ENCODE measurements around the gene AAMP.
"Not testable (repeated sequence)": the region's sequence is repeated elsewhere in the genome, so short reads cannot be mapped to it uniquely, and the experiment has no call there.

Gene AAMP

GRCh38 chr2:218269900-218270720 is at the start of gene AAMP, which contains the start of gene PNKD:
TSS of gene AAMP (minus strand) at chr2:218270137. CDS start at chr2:218270086, 51 bp downstream.
TSS of gene PNKD (plus strand) at chr2:218270519. CDS start at chr2:218270536, 17 bp downstream.
- peak within 1 kb of the TSS; percentile 91 for H3K4me3 ChIP-seq (ENCODE audit: low read depth, low read length)
- no peaks in the 10 kb centered on the region for H3K9me3 ChIP-seq (ENCODE audit: control insufficient read depth, insufficient read depth, low read length)
- H3K9ac ChIP-seq (ENCODE audit: low read depth, low read length) = peak within 1 kb of the TSS; percentile 65
- H3K36me3 ChIP-seq (ENCODE audit: control insufficient read depth, insufficient read depth, low read length) = peaks cover 41% of the 10 kb centered on the region
- peak within 1 kb of the TSS; percentile 80 for H3K27ac ChIP-seq (ENCODE audit: low read depth, low read length)
- H3K27me3 ChIP-seq (ENCODE audit: control insufficient read depth, insufficient read depth, low read length) = no peaks in the 10 kb centered on the region
- peaks cover 5% of the 10 kb centered on the region; the same call in 1 of the 2 replicates for H3K4me1 ChIP-seq (ENCODE audit: control insufficient read depth, insufficient read depth, low read length)

GRCh38 chr2:218318241-218318640 is 48.3 kb upstream of the AAMP start:
- H3K4me1 ChIP-seq (ENCODE audit: control insufficient read depth, insufficient read depth, low read length) = peaks cover 10% of the 10 kb centered on the region
- H3K9me3 ChIP-seq (ENCODE audit: control insufficient read depth, insufficient read depth, low read length) = no peaks in the 10 kb centered on the region
- no peak overlapping the region for H3K27ac ChIP-seq (ENCODE audit: low read depth, low read length)
- no peak overlapping the region for H3K9ac ChIP-seq (ENCODE audit: low read depth, low read length)
- no peaks in the 10 kb centered on the region for H3K27me3 ChIP-seq (ENCODE audit: control insufficient read depth, insufficient read depth, low read length)
- no peak overlapping the region for H3K4me3 ChIP-seq (ENCODE audit: low read depth, low read length)
- no peaks in the 10 kb centered on the region for H3K36me3 ChIP-seq (ENCODE audit: control insufficient read depth, insufficient read depth, low read length)

- Histone ChIP-seq H3K9ac (ENCODE audit: low read depth, low read length) (no peak overlapping the region), H3K27me3 (ENCODE audit: control insufficient read depth, insufficient read depth, low read length) (no peaks in the 10 kb centered on the region), H3K36me3 (ENCODE audit: control insufficient read depth, insufficient read depth, low read length) (no peaks in the 10 kb centered on the region), H3K9me3 (ENCODE audit: control insufficient read depth, insufficient read depth, low read length) (no peaks in the 10 kb centered on the region), H3K4me1 (ENCODE audit: control insufficient read depth, insufficient read depth, low read length) (peaks cover 10% of the 10 kb centered on the region), H3K4me3 (ENCODE audit: low read depth, low read length) (no peak overlapping the region), H3K27ac (ENCODE audit: low read depth, low read length) (no peak overlapping the region)
Measured at GRCh38 chr2:218317835-218318234, 47.9 kb upstream of the AAMP start.

- no peak overlapping the region for H3K27ac ChIP-seq (ENCODE audit: low read depth, low read length)
- H3K9me3 ChIP-seq (ENCODE audit: control insufficient read depth, insufficient read depth, low read length) = no peaks in the 10 kb centered on the region
Measured at GRCh38 chr2:218317303-218317630, 47.3 kb upstream of the AAMP start.

GRCh38 chr2:218315397-218315796 is 45.5 kb upstream of the AAMP start:
- Histone ChIP-seq H3K4me1 (ENCODE audit: control insufficient read depth, insufficient read depth, low read length) (0 out of 2 replicates have a peak, but pooled peaks cover 3% of the 10 kb centered on the region), H3K27me3 (ENCODE audit: control insufficient read depth, insufficient read depth, low read length) (no peaks in the 10 kb centered on the region), H3K36me3 (ENCODE audit: control insufficient read depth, insufficient read depth, low read length) (no peaks in the 10 kb centered on the region), H3K4me3 (ENCODE audit: low read depth, low read length) (no peak overlapping the region), H3K27ac (ENCODE audit: low read depth, low read length) (no peak overlapping the region), H3K9ac (ENCODE audit: low read depth, low read length) (no peak overlapping the region), H3K9me3 (ENCODE audit: control insufficient read depth, insufficient read depth, low read length) (no peaks in the 10 kb centered on the region)

More at GRCh38 chr2:218317303-218317630, 47.3 kb upstream of the AAMP start:
- Histone ChIP-seq H3K27me3 (ENCODE audit: control insufficient read depth, insufficient read depth, low read length) (no peaks in the 10 kb centered on the region), H3K9ac (ENCODE audit: low read depth, low read length) (no peak overlapping the region), H3K36me3 (ENCODE audit: control insufficient read depth, insufficient read depth, low read length) (no peaks in the 10 kb centered on the region), H3K4me3 (ENCODE audit: low read depth, low read length) (no peak overlapping the region), H3K4me1 (ENCODE audit: control insufficient read depth, insufficient read depth, low read length) (peaks cover 5% of the 10 kb centered on the region)

- H3K27ac ChIP-seq (ENCODE audit: low read depth, low read length); H3K36me3 ChIP-seq (ENCODE audit: control insufficient read depth, insufficient read depth, low read length); H3K27me3 ChIP-seq (ENCODE audit: control insufficient read depth, insufficient read depth, low read length); H3K9ac ChIP-seq (ENCODE audit: low read depth, low read length); H3K4me3 ChIP-seq (ENCODE audit: low read depth, low read length); H3K9me3 ChIP-seq (ENCODE audit: control insufficient read depth, insufficient read depth, low read length); H3K4me1 ChIP-seq (ENCODE audit: control insufficient read depth, insufficient read depth, low read length): not testable (repeated sequence)
Measured at GRCh38 chr2:218314764-218315163, 44.8 kb upstream of the AAMP start.

GRCh38 chr2:218313356-218313755 is 43.4 kb upstream of the AAMP start:
- Histone ChIP-seq H3K36me3 (ENCODE audit: control insufficient read depth, insufficient read depth, low read length) (no peaks in the 10 kb centered on the region), H3K9ac (ENCODE audit: low read depth, low read length) (no peak overlapping the region), H3K27ac (ENCODE audit: low read depth, low read length) (no peak overlapping the region), H3K4me3 (ENCODE audit: low read depth, low read length) (no peak overlapping the region), H3K9me3 (ENCODE audit: control insufficient read depth, insufficient read depth, low read length) (no peaks in the 10 kb centered on the region), H3K27me3 (ENCODE audit: control insufficient read depth, insufficient read depth, low read length) (no peaks in the 10 kb centered on the region), H3K4me1 (ENCODE audit: control insufficient read depth, insufficient read depth, low read length) (0 out of 2 replicates have a peak, but pooled peaks cover 3% of the 10 kb centered on the region)

- no peak overlapping the region for H3K9ac ChIP-seq (ENCODE audit: low read depth, low read length)
- H3K4me1 ChIP-seq (ENCODE audit: control insufficient read depth, insufficient read depth, low read length) = 0 out of 2 replicates have a peak, but pooled peaks cover 3% of the 10 kb centered on the region
- no peak overlapping the region for H3K4me3 ChIP-seq (ENCODE audit: low read depth, low read length)
- no peaks in the 10 kb centered on the region for H3K9me3 ChIP-seq (ENCODE audit: control insufficient read depth, insufficient read depth, low read length)
- no peak overlapping the region for H3K27ac ChIP-seq (ENCODE audit: low read depth, low read length)
- no peaks in the 10 kb centered on the region for H3K27me3 ChIP-seq (ENCODE audit: control insufficient read depth, insufficient read depth, low read length)
- no peaks in the 10 kb centered on the region for H3K36me3 ChIP-seq (ENCODE audit: control insufficient read depth, insufficient read depth, low read length)
Measured at GRCh38 chr2:218312267-218312756, 42.4 kb upstream of the AAMP start.

- not testable (repeated sequence) for H3K9me3 ChIP-seq (ENCODE audit: control insufficient read depth, insufficient read depth, low read length); H3K9ac ChIP-seq (ENCODE audit: low read depth, low read length); H3K4me3 ChIP-seq (ENCODE audit: low read depth, low read length); H3K27ac ChIP-seq (ENCODE audit: low read depth, low read length); H3K36me3 ChIP-seq (ENCODE audit: control insufficient read depth, insufficient read depth, low read length); H3K4me1 ChIP-seq (ENCODE audit: control insufficient read depth, insufficient read depth, low read length); H3K27me3 ChIP-seq (ENCODE audit: control insufficient read depth, insufficient read depth, low read length)
Measured at GRCh38 chr2:218311541-218312266, 41.8 kb upstream of the AAMP start.

- no peaks in the 10 kb centered on the region for H3K9me3 ChIP-seq (ENCODE audit: control insufficient read depth, insufficient read depth, low read length)
- no peak overlapping the region for H3K9ac ChIP-seq (ENCODE audit: low read depth, low read length)
- no peak overlapping the region for H3K27ac ChIP-seq (ENCODE audit: low read depth, low read length)
- H3K4me1 ChIP-seq (ENCODE audit: control insufficient read depth, insufficient read depth, low read length) = no peaks in the 10 kb centered on the region
- H3K27me3 ChIP-seq (ENCODE audit: control insufficient read depth, insufficient read depth, low read length) = no peaks in the 10 kb centered on the region
- H3K36me3 ChIP-seq (ENCODE audit: control insufficient read depth, insufficient read depth, low read length) = no peaks in the 10 kb centered on the region
- H3K4me3 ChIP-seq (ENCODE audit: low read depth, low read length) = no peak overlapping the region
Measured at GRCh38 chr2:218310853-218311540, 41.1 kb upstream of the AAMP start.

Data from HUES48 (cell line).